WI38 (cell line): ENCODE measurements around the gene KIAA0825.

Experiments used
- H3K4me3 ChIP-seq: 2 replicates; pipeline ENCODE4 v1.5.1; 2011; ENCODE audit warnings: low read depth, mild to moderate bottlenecking, control low read depth, low read length
- CTCF ChIP-seq: IDR thresholded peaks from 2 replicates; pipeline ENCODE4 v1.5.1; 2012; ENCODE audit warnings: low read depth, mild to moderate bottlenecking, control low read depth, low read length

Gene KIAA0825

GRCh38 chr5:94645053-94645452 is 26.6 kb upstream of the KIAA0825 start:
- H3K4me3 ChIP-seq: no peak overlapping the region
- no peak for TF ChIP-seq CTCF

GRCh38 chr5:94640176-94640575 is 21.8 kb upstream of the KIAA0825 start:
- TF ChIP-seq CTCF: no peak

GRCh38 chr5:94632024-94632423 is 13.6 kb upstream of the KIAA0825 start:
- no peak overlapping the region for H3K4me3 ChIP-seq
- no peak for TF ChIP-seq CTCF

More at GRCh38 chr5:94640176-94640575, 21.8 kb upstream of the KIAA0825 start:
- no peak overlapping the region for H3K4me3 ChIP-seq

GRCh38 chr5:94627191-94627590 is 8.8 kb upstream of the KIAA0825 start:
- TF ChIP-seq CTCF: no peak

GRCh38 chr5:94623877-94624276 is 5.5 kb upstream of the KIAA0825 start:
- TF ChIP-seq CTCF: no peak
- H3K4me3 ChIP-seq: no peak overlapping the region

More at GRCh38 chr5:94627191-94627590, 8.8 kb upstream of the KIAA0825 start:
- no peak overlapping the region for H3K4me3 ChIP-seq

GRCh38 chr5:94623011-94623410 is 4.6 kb upstream of the KIAA0825 start:
- H3K4me3 ChIP-seq: no peak overlapping the region
- no peak for TF ChIP-seq CTCF

- no peak overlapping the region for H3K4me3 ChIP-seq
- no peak for TF ChIP-seq CTCF
Observed at GRCh38 chr5:94621763-94622162, 3.4 kb upstream of the KIAA0825 start.
